Measurements from ENCODE around the gene MAST3. TPM values are rescaled to one million over a fixed set of nuclear protein-coding genes. Genes with fewer than 3 reads are reported as not detected.

The MAST3 gene
- total and polyA plus RNA-seq, 10 donors, result 8.9 to 52.7 (median 38.2) TPM

- no peaks in the 10 kb centered on the region for H3K27me3 ChIP-seq (replicated peaks in 1 of 7)
- H3K4me3 ChIP-seq, result peak overlapping the region in 3 of 8 donors; percentile 74 to 85 (median 83)
- no peak for DNase-seq
- WGBS, 5 donors, result 49 to 81% (median 63%) methylated on average over 1 of the region's 1 CpG
- H3K9me3 ChIP-seq, result no peaks in the 10 kb centered on the region
- intact Hi-C loops (cut with DNase I; ENCODE audit: low total_unique reads), result no loop called here
- peak overlapping the region in 7 of 8 donors; percentile 6 to 88 (median 87) for H3K27ac ChIP-seq
- H3K36me3 ChIP-seq, result peaks cover 0 to 61% (median 39%) of the 10 kb centered on the region in 6 donors
- TF ChIP-seq POLR2AphosphoS5 (IDR thresholded peaks at IDR 0.05) (no peak), CTCF (IDR thresholded peaks at IDR 0.05 in 8 of 11, conservative IDR thresholded peaks at IDR 0.05 in 3 of 11) (no peak), POLR2A (IDR thresholded peaks at IDR 0.05) (no peak)
- H3K4me1 ChIP-seq, result peaks cover 22 to 81% (median 35%) of the 10 kb centered on the region in 6 donors
Measured at GRCh38 chr19:18120127-18120526, 22.5 kb downstream of the MAST3 start.

GRCh38 chr19:18121166-18121565, 23.6 kb downstream of the MAST3 start:
- H3K4me1 ChIP-seq, result peaks cover 22 to 83% (median 35%) of the 10 kb centered on the region in 6 donors
- H3K9me3 ChIP-seq, result no peaks in the 10 kb centered on the region
- H3K4me3 ChIP-seq, result no peak overlapping the region
- intact Hi-C loops (cut with DNase I; ENCODE audit: low total_unique reads), result no loop called here
- H3K27ac ChIP-seq, result peak overlapping the region in 2 of 8 donors; percentile 33 to 88
- H3K27me3 ChIP-seq (replicated peaks in 1 of 7), result no peaks in the 10 kb centered on the region
- TF ChIP-seq CTCF (IDR thresholded peaks at IDR 0.05 in 8 of 11, conservative IDR thresholded peaks at IDR 0.05 in 3 of 11), result no peak
- no peak for TF ChIP-seq POLR2A (IDR thresholded peaks at IDR 0.05)
- TF ChIP-seq POLR2AphosphoS5 (IDR thresholded peaks at IDR 0.05), result no peak
- H3K36me3 ChIP-seq, result peaks cover 0 to 61% (median 48%) of the 10 kb centered on the region in 6 donors
- 94 to 100% (median 95%) methylated on average over 5 of the region's 5 CpGs for WGBS, 5 donors
- no peak for DNase-seq

GRCh38 chr19:18122424-18122823, 24.8 kb downstream of the MAST3 start:
- Histone ChIP-seq H3K27ac (peak overlapping the region in 1 of 8 donors; percentile 23), H3K9me3 (no peaks in the 10 kb centered on the region), H3K36me3 (peaks cover 0 to 73% (median 55%) of the 10 kb centered on the region in 6 donors), H3K27me3 (replicated peaks in 1 of 7) (no peaks in the 10 kb centered on the region), H3K4me3 (no peak overlapping the region), H3K4me1 (peaks cover 17 to 81% (median 29%) of the 10 kb centered on the region in 6 donors)
- WGBS, 5 donors, result 80 to 93% (median 83%) methylated on average over 7 of the region's 7 CpGs
- no peak for TF ChIP-seq CTCF (IDR thresholded peaks at IDR 0.05 in 8 of 11, conservative IDR thresholded peaks at IDR 0.05 in 3 of 11)
- no peak for TF ChIP-seq POLR2AphosphoS5 (IDR thresholded peaks at IDR 0.05)
- TF ChIP-seq POLR2A (IDR thresholded peaks at IDR 0.05), result no peak
- DNase-seq, result no peak
- intact Hi-C loops (cut with DNase I; ENCODE audit: low total_unique reads), result no loop called here

- H3K4me1 ChIP-seq, result peaks cover 15 to 82% (median 27%) of the 10 kb centered on the region in 6 donors
- intact Hi-C loops (cut with DNase I; ENCODE audit: low total_unique reads), result no loop called here
- no peak overlapping the region for H3K4me3 ChIP-seq
- H3K27me3 ChIP-seq (replicated peaks in 1 of 7), result no peaks in the 10 kb centered on the region
- WGBS, 5 donors, result 61 to 75% (median 72%) methylated on average over 18 to 27 of the region's 27 CpGs
- peak overlapping the region in 4 of 8 donors; percentile 18 to 37 (median 28) for H3K27ac ChIP-seq
- no peaks in the 10 kb centered on the region for H3K9me3 ChIP-seq
- TF ChIP-seq CTCF (IDR thresholded peaks at IDR 0.05 in 8 of 11, conservative IDR thresholded peaks at IDR 0.05 in 3 of 11) (no peak), POLR2AphosphoS5 (IDR thresholded peaks at IDR 0.05) (peak; percentile 32 to 68 (median 51)), POLR2A (IDR thresholded peaks at IDR 0.05) (no peak)
- no peak for DNase-seq
- H3K36me3 ChIP-seq, result peaks cover 0 to 80% (median 61%) of the 10 kb centered on the region in 6 donors
Measured at GRCh38 chr19:18122860-18123795, 25.6 kb downstream of the MAST3 start.
